SW480 (cell line): ENCODE results near the gene RHBDF1.
"Not testable (repeated sequence)": the region's sequence is repeated elsewhere in the genome, so short reads cannot be mapped to it uniquely, and the experiment has no call there.

ENCODE experiments used
- DNase-seq: peaks from one replicate; pipeline ENCODE4 v3.0.0-alpha.2; 2016; ENCODE audit warnings: low spot score

The RHBDF1 gene

DNA sequence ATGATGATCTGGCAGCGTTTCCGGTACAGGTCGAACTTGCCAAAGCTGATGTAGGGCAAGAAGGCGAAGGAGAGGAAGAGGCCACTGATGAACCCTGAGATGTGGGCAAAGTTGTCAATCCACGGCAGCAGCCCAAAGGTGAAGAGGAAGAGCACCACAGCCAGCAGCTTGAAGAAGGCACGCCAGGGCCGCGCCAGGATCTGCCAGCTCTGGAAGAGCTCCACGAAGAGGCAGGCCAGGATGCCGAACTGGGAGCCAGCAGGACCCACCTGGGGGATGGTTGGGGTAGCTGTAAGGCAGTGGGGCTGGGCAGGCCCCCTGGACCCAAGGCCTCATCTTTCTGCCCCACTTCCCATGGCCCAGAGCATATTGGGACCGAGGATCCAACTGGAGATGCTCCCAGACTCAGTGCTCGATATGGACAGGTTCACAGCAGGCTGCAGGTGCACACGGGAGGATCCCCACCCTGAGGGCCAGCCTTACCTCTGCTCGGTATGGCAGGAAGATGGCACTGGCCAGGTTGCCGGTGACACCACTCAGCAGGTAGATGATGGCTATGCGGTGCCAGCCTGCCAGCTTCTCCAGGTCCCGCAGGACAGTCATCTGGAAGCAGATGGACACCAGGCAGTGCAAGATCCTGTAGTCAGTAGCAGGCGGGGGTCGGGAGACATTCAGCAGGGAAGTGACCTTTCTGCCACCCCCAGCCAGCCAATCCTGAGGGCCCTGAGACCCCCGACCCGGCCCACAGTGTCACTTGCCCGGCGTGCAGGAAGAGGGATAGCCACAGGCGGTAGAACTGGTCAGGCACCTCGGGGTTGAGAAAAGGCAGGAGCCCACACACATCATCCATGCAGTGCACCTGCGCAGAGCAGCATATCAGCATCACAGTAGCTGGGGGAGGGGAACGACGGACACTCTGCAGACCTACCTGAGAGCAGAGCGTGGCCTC, 13.7 kb downstream of the RHBDF1 start:
- DNase-seq: no peak

DNA sequence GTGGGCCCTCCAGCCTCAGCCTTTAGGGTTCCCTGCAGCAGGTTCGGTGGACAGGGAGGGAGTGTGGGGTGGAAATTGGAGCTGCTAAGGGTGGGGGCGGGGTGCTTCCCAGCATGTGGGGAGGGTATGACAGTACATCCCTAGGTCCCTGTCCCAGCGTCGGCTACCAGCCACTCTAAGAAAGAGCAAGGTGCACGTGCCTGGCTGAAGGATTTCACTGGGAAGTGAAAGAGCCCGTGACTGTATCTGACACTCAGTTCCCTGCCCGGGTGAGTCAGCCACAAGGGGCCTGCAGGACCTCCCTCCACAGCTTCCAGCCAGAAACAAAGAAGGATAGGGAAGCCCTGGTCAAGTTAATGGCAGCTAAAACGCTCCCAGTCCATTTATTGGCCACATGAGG, 14.7 kb downstream of the RHBDF1 start:
- DNase-seq: no peak

- DNase-seq: no peak
These were observed 16.1 kb downstream of the RHBDF1 start for GRCh38 chr16:56231-56927.

DNA sequence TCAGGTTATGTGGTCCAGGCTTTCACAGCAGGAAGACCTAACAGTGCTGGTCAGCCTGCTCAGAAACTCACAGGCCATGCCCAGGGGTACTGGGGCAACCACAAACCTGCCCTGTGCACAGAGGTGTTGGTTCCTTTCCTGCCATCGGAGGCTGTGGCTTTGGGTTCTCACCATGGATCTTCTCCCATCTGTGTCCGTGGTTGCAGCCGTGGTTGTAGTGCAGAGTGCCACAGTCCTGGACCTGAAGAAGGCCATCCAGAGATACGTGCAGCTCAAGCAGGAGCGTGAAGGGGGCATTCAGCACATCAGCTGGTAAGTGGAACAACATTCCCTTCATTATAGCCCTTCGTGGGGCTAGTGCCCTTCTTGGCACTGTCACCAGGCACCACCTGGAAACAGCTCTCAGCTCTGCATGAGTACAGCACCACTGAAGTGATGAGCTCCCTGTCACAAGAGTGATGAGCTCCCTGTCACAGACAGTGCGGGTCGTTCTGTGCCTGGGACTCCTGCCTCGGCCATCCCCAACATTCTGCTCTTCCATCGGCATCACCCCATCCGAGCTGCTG, 16.8 kb downstream of the RHBDF1 start:
- no peak for DNase-seq

GRCh38 chr16:54237-54581, 18.2 kb downstream of the RHBDF1 start:
- no peak for DNase-seq

DNA sequence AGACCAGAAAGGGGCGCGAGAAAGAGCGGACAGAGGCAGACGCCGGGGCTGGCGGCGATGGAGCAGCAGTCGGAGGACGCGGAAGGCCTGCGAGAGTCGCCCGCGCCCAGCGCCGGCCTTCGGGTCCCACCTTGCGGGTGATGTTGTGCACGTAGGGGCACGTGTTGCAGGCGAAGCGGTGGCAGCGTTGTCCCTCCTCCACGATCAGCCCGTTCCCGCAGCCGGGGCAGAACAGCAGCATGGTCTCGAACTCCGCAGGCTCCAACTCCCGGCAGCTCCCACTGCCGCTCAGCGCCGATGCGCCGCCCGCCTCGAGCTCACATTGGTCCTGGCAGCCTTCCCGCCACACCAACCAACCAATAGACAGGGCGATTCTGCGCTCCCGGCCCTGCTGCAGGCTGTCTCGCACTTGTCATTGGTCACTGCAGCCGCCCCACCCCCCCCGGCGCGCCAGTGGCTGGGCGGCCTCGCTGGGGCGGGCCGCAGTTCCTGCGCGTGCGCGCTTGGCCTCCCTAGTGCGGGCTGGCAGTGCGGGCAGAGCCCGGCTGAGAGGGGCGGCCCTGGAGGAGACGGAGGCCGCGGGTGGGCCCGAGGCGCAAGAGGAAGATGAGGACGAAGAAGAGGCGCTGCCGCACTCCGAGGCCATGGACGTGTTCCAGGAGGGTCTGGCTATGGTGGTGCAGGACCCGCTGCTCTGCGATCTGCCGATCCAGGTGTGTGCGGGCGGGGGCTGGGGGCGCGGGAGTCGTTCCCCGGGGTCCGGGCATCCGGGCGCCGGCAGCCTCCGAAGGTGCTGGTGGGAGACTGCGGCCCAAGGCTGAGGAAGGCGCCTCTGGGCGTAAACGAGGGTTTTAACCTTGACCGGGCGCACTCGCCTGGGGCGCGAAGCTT, 18.8 kb downstream of the RHBDF1 start, which contains the start of the genes POLR3K and SNRNP25:
Gene POLR3K, minus strand, starts transcription at position 263 of the 891 bp plus-strand sequence. Its CDS starts 22 bp downstream, at position 241.
Gene SNRNP25, plus strand, starts transcription at position 483 of the 891 bp plus-strand sequence. Its CDS starts 189 bp downstream, at position 672.
- DNase-seq: peak; percentile 97

- DNase-seq: no peak
These were observed 21.5 kb downstream of the RHBDF1 start for GRCh38 chr16:50769-51591.

GRCh38 chr16:47234-47633, 25.2 kb downstream of the RHBDF1 start:
- DNase-seq: no peak

- not testable (repeated sequence) for DNase-seq
These were observed 25.9 kb downstream of the RHBDF1 start for GRCh38 chr16:46510-46909.

DNA sequence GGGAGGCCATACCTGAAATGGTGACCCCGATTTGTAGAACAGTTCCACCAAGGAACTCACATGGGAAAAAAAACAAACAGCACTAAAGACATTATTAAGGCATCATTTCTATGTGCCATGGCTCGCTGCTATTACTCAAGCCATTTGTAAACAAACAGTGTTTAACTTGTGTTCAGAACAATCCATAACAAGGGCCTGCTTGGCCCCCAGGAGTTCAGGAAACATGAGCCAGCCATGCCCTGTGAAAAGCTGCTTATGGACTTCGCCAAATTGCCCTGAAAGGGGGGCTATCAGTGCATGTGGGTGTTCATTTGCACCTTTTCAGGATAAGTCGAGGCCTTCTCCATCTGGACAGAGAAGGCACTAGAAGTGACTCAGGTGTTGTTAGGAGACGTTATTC, 27.0 kb downstream of the RHBDF1 start:
- DNase-seq: no peak

DNA sequence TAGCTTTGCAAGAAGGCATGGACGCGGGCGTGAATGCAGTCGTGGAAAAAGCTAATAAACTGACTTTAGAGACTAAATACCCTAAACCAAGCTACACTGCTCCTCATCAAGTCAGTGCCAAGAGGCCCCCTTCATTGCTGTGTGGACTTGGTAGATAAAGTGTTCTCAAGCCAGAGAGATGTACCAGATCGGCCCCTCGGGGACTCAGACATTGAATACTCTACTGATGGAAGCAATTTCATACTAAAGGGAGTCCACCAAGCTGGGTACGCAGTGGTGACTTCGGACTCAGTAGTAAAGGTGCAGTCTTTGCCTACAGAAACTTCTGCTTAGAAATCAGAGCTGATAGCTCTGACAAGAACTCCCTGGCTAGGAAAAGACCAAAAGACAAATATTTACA, 27.8 kb downstream of the RHBDF1 start:
- no peak for DNase-seq

DNA sequence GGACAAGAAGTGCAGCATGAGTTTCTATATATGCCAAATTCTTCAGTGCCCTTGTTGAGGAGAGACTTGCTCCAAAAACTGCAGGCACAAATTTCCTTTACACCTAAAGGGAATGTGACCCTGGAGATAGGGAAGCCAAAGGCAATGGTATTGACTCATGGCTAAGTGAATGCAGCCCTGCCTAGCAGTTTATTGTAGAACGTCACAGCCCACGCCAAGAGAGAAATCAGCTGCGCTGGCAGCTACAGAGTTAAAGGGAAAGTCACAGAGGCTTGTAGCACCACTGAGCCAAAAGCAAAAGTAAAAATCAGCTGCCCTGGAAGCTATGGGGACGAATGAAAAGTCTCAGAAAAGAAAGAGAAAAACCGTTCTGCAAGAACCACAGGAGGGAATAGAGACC, 29.1 kb downstream of the RHBDF1 start:
- no peak for DNase-seq

DNA sequence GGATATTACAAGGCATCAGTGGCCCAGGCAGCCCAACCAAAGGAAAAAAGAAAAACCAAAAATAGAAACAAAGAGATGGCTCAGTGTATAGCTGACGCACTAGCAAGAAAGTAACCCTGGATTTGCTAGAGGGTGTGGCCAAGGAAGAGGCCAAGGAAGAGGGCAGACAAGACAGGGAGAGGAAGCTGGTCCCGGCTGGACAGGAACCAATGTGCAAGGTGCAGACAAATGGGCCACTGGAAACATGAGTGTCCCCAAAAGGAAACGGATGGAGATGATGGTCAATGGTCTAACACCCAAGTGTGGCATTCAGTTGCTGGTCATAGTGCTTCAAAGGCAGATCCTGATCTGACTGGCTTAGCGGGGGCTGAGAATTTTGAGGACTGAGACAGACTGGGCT, 29.7 kb downstream of the RHBDF1 start:
- no peak for DNase-seq

DNA sequence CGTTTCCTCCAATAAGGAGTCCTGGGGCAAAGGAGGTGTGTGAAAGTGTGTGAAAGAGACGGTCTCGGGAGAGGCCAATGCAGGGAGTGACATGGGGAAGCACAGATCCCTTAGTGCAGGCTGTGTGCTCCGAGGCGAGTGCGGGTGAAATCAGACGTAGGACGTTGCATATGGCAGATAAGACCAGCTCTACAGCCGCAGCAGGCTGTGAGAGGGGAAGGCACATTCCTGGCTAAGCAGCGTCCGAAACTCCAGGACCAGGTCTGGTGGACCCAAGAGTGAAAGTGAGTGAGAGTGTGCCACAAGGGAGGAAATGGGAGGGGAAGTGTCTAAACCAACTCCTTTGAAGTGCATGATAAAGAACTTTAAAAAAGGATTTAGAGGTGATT, 30.4 kb downstream of the RHBDF1 start:
- DNase-seq: no peak

- no peak for DNase-seq
These were observed 30.9 kb downstream of the RHBDF1 start for GRCh38 chr16:41439-42068.

DNA sequence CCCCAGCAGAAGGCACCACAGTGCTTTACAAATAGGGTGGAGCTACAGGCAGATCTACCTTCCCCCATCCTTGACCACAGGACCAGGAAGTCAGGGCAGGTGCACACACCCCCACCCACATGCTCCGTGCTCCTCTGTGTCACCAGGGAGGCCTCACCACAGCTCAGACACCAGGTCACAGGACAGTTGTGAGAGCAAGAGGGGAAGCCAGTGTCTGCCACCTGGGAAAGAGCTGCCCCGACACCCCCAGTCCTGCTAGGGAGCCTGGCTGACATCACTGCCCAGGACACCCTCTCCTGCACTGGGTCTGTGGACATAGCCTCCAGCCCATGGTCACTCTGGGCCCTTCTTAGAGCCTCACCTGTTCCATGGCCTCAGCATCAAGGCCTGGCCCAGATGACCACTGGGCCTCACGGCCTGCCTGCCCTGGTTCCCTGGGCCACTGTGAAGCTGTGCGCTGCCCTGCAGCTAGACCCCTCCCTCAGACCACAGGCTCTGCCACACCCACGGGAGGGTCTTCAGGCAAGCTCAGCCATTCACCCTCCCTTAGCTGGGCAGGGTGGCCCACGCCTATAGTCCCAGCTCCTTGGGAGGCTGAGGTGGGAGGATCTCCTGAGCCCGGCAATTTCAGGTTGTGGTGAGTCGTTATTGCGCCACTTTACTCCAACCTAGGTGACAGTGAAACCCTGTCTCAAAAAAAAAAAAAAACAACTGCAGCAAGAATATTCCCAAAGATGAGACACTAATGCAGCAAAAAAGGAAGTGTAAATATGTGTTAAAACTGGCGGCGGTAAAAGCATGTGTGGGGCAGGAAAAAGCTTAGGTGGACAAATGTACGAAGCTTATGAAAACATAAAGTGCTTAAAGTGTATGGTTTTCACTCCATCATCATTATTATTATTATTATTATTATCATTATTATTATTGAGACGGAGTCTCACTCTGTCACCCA, 33.2 kb downstream of the RHBDF1 start:
- DNase-seq: peak; percentile 92

DNA sequence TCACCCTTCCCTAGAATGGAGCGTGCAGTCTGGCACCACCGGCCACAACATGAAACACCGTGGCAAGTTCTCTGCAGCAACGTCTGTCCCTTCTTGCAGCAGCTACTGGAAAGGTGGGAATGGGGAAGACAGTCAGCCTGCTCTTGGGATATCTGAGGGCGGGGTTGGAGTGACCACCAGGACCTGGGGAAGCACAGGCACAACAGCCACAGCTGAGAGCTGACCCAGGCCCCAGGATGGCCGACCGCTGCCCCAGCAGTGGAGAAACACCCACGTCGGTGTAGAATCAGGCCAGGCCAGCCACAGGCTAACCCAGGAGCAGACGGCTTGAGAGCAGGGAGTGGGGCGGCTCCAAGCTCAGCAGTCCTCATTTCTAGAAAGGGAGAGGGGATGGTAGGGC, 34.2 kb downstream of the RHBDF1 start:
- not testable (repeated sequence) for DNase-seq

GRCh38 chr16:37511-37910, 34.9 kb downstream of the RHBDF1 start:
- DNase-seq: no peak

- no peak for DNase-seq
These were observed 36.0 kb downstream of the RHBDF1 start for GRCh38 chr16:36336-36984.
